MM.1S (cell line): Measurements from ENCODE around the gene DYNLT1.

Experiments used
- EZH2phosphoT487 ChIP-seq: fragments of 300-600 bp; sonication (generic); IDR thresholded peaks from 2 replicates; pipeline ENCODE4 v1.6.1; 2018; ENCODE audit warnings: antibody characterized with exemption, low read length
- TF ChIP-seq, protein P1 (sequence below): fragments of 300-600 bp; sonication (generic); IDR thresholded peaks from 2 replicates; pipeline ENCODE4 v1.5.1; 2016; ENCODE audit warnings: antibody characterized with exemption, low read length, mixed read lengths

DNA sequence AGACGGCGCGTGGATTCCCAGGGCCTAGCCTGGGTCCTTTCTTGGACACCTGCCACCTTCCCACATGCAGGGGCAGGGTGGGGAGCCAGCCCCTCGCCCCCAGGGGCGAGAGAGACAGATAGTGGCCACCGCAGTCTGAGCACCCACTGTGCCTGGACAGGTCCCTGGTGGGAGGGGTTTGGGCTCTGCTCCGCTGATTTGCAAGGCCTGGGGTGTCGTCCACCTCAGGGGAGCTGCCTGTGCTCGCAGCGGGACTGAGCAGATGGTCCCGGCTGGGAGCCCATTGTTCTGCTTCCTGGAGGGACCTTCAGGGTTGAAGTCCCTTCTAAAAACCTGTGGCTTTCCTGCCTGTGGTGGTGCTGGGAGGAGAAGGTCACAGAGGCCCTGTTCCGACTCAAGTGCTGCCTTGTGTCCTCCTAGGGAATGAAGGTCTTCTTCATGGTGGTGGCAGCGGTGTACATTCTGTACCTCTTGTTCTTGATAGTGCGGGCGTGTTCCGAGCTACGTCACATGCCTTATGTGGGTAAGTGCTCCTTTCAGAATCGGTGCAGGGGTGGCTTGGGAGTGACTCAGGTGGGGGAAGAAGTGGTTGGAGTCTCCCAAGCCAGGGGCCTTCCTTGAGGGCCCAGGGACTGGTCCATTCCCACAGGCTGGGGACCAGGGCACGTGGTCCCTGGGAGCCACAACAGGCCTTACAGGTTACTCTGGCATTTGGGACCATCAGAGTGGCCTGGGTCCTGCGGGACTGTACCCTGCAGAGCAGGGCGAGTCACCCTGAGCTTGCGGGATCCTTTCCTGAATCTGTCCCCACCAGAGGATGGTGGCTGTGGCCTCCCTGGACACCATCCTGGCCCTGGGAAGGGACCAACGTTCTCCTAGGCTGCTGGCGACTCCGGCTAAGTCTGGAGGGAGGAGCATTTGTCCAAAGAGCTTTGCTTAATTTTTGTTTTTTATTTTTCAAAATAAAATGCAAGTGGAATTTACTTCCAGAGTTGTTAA lies 19.6 kb downstream of the DYNLT1 start:
- TF ChIP-seq, protein P1, sequence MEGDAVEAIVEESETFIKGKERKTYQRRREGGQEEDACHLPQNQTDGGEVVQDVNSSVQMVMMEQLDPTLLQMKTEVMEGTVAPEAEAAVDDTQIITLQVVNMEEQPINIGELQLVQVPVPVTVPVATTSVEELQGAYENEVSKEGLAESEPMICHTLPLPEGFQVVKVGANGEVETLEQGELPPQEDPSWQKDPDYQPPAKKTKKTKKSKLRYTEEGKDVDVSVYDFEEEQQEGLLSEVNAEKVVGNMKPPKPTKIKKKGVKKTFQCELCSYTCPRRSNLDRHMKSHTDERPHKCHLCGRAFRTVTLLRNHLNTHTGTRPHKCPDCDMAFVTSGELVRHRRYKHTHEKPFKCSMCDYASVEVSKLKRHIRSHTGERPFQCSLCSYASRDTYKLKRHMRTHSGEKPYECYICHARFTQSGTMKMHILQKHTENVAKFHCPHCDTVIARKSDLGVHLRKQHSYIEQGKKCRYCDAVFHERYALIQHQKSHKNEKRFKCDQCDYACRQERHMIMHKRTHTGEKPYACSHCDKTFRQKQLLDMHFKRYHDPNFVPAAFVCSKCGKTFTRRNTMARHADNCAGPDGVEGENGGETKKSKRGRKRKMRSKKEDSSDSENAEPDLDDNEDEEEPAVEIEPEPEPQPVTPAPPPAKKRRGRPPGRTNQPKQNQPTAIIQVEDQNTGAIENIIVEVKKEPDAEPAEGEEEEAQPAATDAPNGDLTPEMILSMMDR = no peak
- no peak for TF ChIP-seq EZH2phosphoT487
